K562 (cell line): ENCODE results near the gene NSF. TPM values are rescaled to one million over a fixed set of nuclear protein-coding genes. Genes with fewer than 3 reads are reported as not detected.
A peak's percentile ranks its signal among the peaks of the same experiment; 100 is the strongest.

Source experiments
- DACH1 ChIP-seq: fragments of 450-650 bp; IDR thresholded peaks from 2 replicates; pipeline ENCODE4 v1.6.1; 2018; ENCODE audit not compliant: partially characterized antibody
- DDX20 ChIP-seq: fragments of 450-650 bp; IDR thresholded peaks from 2 replicates; pipeline ENCODE4 v1.6.1; 2016; ENCODE audit warnings: missing genetic modification characterization, low read depth, mild to moderate bottlenecking, missing compliant biosample characterization, moderate library complexity
- DPF2 ChIP-seq: fragments of 450-650 bp; IDR thresholded peaks from 2 replicates; pipeline ENCODE4 v1.6.1; 2016
- ETV5 ChIP-seq: sonication (generic); formaldehyde crosslinking; IDR thresholded peaks from 2 replicates; pipeline ENCODE4 v1.4.0; 2020; ENCODE audit warnings: low read depth, mild to moderate bottlenecking, missing genetic modification reagents
- JUND ChIP-seq, 2 experiments: IDR thresholded peaks; 2 replicates in 1 of 2; 3 replicates in 1 of 2; pipeline ENCODE4 v1.6.1; 2011; ENCODE audit warnings: borderline replicate concordance in 2 of 2, low read depth in 2 of 2, low read length in 2 of 2, improper control_type of control experiment in 1 of 2, missing biosample characterization in 1 of 2, missing genetic modification characterization in 1 of 2, missing genetic modification reagents in 1 of 2
- KDM1A ChIP-seq, 2 experiments: fragments of 450-650 bp; IDR thresholded peaks; 2 replicates each; pipeline ENCODE4 v1.6.1; 2016; ENCODE audit warnings: mild to moderate bottlenecking in 2 of 2
- KLF16 ChIP-seq: IDR thresholded peaks from 2 replicates; pipeline ENCODE4 v1.6.1; 2016; ENCODE audit warnings: antibody characterized with exemption
- LEF1 ChIP-seq: fragments of 450-650 bp; IDR thresholded peaks from 2 replicates; pipeline ENCODE4 v1.6.1; 2016; ENCODE audit warnings: mild to moderate bottlenecking
- MAFF ChIP-seq: IDR thresholded peaks from 2 replicates; pipeline ENCODE4 v1.6.1; 2012; ENCODE audit warnings: low read length, improper control_type of control experiment
- MTA2 ChIP-seq: fragments of 450-650 bp; IDR thresholded peaks from 2 replicates; pipeline ENCODE4 v1.6.1; 2016; ENCODE audit warnings: low read depth
- NCOR1 ChIP-seq: fragments of 450-650 bp; IDR thresholded peaks from 2 replicates; pipeline ENCODE4 v1.6.1; 2016; ENCODE audit warnings: mild to moderate bottlenecking, moderate library complexity
- NR1H2 ChIP-seq: sonication (generic); formaldehyde crosslinking; IDR thresholded peaks from 2 replicates; pipeline ENCODE4 v1.4.0; 2020; ENCODE audit warnings: mild to moderate bottlenecking, missing genetic modification reagents
- STAT5A ChIP-seq: IDR thresholded peaks from 2 replicates; pipeline ENCODE4 v1.6.1; 2012; ENCODE audit warnings: low read length, inconsistent platforms, borderline replicate concordance
- ZC3H8 ChIP-seq: fragments of 450-650 bp; IDR thresholded peaks from 2 replicates; pipeline ENCODE4 v1.6.1; 2017
- polyA plus RNA-seq, 8 experiments: library from polyadenylated mRNA; depleted of rRNA in 4 of 8; stranded (reverse) in 5 of 8; unstranded in 3 of 8; fragments of >200 nt; fragmentation: Nextera tagmentation in 2 of 8; fragmentation: Illumina TruSeq in 1 of 8; extraction: Ambion mirVana in 2 of 8; extraction: Trizol in 1 of 8; gene quantifications; 2 replicates each; pipeline versions ENCODE4 v1.2.1 to v1.2.3, GENCODE V29; 2011 to 2014; ENCODE audit warnings: inconsistent platforms in 1 of 8, missing spikeins in 1 of 8
- total RNA-seq, 7 experiments: library from RNA; depleted of rRNA in 6 of 7; stranded (reverse); fragments of >200 nt in 6 of 7; fragmentation: Illumina TruSeq in 2 of 7; extraction: Trizol in 2 of 7; gene quantifications; 2 replicates each; pipeline versions ENCODE4 v1.2.1 to v1.2.3, GENCODE V29; 2011 to 2021; ENCODE audit warnings: low replicate concordance in 1 of 7
- TF ChIP-seq, protein P1 (sequence below): fragments of 450-650 bp; IDR thresholded peaks from 2 replicates; pipeline ENCODE4 v1.6.1; 2016; ENCODE audit warnings: mild to moderate bottlenecking, moderate library complexity
- TF ChIP-seq, protein P2 (sequence below): fragments of 450-650 bp; IDR thresholded peaks from 2 replicates; pipeline ENCODE4 v1.6.1; 2016

The NSF gene
- total and polyA plus RNA-seq, 9 of the 15 experiments (the other 6 are each of a cell fraction or from before 2014, with no cell fraction given): 16.7 to 39.8 (median 36.7) TPM

DNA sequence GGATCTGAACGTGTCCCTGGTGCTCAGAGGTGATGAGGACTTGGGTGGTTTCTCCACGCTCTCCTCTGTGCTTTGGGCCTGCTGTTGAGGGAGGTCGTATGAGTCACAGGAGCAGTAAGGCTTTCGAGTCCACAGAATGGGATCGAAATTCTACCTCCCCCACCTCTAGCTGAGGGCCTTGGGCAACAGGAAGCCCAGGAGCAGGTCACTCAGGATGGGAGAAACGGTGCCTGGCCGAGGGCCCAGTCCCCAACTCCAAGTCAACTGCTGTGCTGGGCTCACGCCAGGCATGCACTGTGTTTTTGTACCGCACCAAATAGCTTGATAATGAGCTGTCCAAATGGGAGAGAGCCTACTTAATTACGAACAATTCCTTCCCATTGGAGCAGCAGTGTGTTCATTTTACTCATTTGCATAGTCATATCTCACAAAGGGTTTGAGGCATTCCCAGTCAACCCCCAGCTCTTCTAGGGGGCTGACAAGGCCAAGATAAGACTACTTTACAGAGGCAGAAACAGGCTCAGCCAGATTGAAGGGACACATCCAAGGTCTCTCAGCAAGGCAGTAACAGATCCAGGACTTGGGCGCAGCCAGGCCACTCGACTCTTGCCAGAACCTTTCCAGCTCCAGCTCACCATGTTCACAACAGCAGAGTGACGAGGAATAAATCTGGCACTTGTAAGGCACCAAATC lies 174.4 kb downstream of the NSF start (continued):
- TF ChIP-seq, protein P1, sequence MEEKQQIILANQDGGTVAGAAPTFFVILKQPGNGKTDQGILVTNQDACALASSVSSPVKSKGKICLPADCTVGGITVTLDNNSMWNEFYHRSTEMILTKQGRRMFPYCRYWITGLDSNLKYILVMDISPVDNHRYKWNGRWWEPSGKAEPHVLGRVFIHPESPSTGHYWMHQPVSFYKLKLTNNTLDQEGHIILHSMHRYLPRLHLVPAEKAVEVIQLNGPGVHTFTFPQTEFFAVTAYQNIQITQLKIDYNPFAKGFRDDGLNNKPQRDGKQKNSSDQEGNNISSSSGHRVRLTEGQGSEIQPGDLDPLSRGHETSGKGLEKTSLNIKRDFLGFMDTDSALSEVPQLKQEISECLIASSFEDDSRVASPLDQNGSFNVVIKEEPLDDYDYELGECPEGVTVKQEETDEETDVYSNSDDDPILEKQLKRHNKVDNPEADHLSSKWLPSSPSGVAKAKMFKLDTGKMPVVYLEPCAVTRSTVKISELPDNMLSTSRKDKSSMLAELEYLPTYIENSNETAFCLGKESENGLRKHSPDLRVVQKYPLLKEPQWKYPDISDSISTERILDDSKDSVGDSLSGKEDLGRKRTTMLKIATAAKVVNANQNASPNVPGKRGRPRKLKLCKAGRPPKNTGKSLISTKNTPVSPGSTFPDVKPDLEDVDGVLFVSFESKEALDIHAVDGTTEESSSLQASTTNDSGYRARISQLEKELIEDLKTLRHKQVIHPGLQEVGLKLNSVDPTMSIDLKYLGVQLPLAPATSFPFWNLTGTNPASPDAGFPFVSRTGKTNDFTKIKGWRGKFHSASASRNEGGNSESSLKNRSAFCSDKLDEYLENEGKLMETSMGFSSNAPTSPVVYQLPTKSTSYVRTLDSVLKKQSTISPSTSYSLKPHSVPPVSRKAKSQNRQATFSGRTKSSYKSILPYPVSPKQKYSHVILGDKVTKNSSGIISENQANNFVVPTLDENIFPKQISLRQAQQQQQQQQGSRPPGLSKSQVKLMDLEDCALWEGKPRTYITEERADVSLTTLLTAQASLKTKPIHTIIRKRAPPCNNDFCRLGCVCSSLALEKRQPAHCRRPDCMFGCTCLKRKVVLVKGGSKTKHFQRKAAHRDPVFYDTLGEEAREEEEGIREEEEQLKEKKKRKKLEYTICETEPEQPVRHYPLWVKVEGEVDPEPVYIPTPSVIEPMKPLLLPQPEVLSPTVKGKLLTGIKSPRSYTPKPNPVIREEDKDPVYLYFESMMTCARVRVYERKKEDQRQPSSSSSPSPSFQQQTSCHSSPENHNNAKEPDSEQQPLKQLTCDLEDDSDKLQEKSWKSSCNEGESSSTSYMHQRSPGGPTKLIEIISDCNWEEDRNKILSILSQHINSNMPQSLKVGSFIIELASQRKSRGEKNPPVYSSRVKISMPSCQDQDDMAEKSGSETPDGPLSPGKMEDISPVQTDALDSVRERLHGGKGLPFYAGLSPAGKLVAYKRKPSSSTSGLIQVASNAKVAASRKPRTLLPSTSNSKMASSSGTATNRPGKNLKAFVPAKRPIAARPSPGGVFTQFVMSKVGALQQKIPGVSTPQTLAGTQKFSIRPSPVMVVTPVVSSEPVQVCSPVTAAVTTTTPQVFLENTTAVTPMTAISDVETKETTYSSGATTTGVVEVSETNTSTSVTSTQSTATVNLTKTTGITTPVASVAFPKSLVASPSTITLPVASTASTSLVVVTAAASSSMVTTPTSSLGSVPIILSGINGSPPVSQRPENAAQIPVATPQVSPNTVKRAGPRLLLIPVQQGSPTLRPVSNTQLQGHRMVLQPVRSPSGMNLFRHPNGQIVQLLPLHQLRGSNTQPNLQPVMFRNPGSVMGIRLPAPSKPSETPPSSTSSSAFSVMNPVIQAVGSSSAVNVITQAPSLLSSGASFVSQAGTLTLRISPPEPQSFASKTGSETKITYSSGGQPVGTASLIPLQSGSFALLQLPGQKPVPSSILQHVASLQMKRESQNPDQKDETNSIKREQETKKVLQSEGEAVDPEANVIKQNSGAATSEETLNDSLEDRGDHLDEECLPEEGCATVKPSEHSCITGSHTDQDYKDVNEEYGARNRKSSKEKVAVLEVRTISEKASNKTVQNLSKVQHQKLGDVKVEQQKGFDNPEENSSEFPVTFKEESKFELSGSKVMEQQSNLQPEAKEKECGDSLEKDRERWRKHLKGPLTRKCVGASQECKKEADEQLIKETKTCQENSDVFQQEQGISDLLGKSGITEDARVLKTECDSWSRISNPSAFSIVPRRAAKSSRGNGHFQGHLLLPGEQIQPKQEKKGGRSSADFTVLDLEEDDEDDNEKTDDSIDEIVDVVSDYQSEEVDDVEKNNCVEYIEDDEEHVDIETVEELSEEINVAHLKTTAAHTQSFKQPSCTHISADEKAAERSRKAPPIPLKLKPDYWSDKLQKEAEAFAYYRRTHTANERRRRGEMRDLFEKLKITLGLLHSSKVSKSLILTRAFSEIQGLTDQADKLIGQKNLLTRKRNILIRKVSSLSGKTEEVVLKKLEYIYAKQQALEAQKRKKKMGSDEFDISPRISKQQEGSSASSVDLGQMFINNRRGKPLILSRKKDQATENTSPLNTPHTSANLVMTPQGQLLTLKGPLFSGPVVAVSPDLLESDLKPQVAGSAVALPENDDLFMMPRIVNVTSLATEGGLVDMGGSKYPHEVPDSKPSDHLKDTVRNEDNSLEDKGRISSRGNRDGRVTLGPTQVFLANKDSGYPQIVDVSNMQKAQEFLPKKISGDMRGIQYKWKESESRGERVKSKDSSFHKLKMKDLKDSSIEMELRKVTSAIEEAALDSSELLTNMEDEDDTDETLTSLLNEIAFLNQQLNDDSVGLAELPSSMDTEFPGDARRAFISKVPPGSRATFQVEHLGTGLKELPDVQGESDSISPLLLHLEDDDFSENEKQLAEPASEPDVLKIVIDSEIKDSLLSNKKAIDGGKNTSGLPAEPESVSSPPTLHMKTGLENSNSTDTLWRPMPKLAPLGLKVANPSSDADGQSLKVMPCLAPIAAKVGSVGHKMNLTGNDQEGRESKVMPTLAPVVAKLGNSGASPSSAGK: 0 out of 2 replicates have a peak, but pooled peaks have one; percentile 31
- peak; percentile 21; the same call in 1 of the 2 replicates for TF ChIP-seq ETV5 (CRISPR knock-in tag)
- no peak for TF ChIP-seq DDX20 (tag)
- TF ChIP-seq, protein P2, sequence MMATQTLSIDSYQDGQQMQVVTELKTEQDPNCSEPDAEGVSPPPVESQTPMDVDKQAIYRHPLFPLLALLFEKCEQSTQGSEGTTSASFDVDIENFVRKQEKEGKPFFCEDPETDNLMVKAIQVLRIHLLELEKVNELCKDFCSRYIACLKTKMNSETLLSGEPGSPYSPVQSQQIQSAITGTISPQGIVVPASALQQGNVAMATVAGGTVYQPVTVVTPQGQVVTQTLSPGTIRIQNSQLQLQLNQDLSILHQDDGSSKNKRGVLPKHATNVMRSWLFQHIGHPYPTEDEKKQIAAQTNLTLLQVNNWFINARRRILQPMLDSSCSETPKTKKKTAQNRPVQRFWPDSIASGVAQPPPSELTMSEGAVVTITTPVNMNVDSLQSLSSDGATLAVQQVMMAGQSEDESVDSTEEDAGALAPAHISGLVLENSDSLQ: peak; percentile 69
- TF ChIP-seq MAFF: peak; percentile 3; the same call in 1 of the 2 replicates
- 0 out of 2 replicates have a peak, but pooled peaks have one; percentile 64 for TF ChIP-seq NR1H2 (CRISPR knock-in tag)
- TF ChIP-seq STAT5A: peak; percentile 34; the same call in 1 of the 2 replicates
- TF ChIP-seq DACH1: peak; percentile 15
- peak; percentile 40; the same call in 1 of the 2 replicates for TF ChIP-seq MTA2
- TF ChIP-seq KDM1A (IDR thresholded peaks at IDR 0.05): peak; percentile 87 to 88
- TF ChIP-seq NCOR1: peak; percentile 49
- TF ChIP-seq LEF1: peak; percentile 63
- TF ChIP-seq KLF16: no peak
- peak; percentile 71; the same call in 1 of the 2 replicates for TF ChIP-seq JUND (IDR thresholded peaks at IDR 0.05; ENCODE audit: borderline replicate concordance, low read depth, low read length)
- TF ChIP-seq JUND (tag; IDR thresholded peaks at IDR 0.05; ENCODE audit: borderline replicate concordance, low read depth, low read length): 0 out of 3 replicates have a peak, but pooled peaks have one; percentile 63
- no peak for TF ChIP-seq ZC3H8
- peak; percentile 67 for TF ChIP-seq DPF2
